Suprapubic skin (tissue), 4 donors: ENCODE results near the gene RBMS3. TPM values are rescaled to one million over a fixed set of nuclear protein-coding genes. Genes with fewer than 3 reads are reported as not detected.

Experiments
- DNase-seq, 2 donors: peaks; one replicate each; pipeline ENCODE4 v3.0.0-alpha.2; 2019; ENCODE audit warnings: low spot score in 2 of 2
- H3K27ac ChIP-seq: fragments of 200-600 bp; sonication (generic); one replicate; pipeline ENCODE4 v1.5.1; 2019
- H3K27me3 ChIP-seq: fragments of 200-600 bp; sonication (generic); one replicate; pipeline ENCODE4 v1.5.1; 2019
- H3K36me3 ChIP-seq: fragments of 200-600 bp; sonication (generic); one replicate; pipeline ENCODE4 v1.5.1; 2019
- H3K4me1 ChIP-seq: fragments of 200-600 bp; sonication (generic); one replicate; pipeline ENCODE4 v1.5.1; 2019
- H3K4me3 ChIP-seq: fragments of 200-600 bp; sonication (generic); one replicate; pipeline ENCODE4 v1.5.1; 2019; ENCODE audit warnings: mild to moderate bottlenecking
- H3K9me3 ChIP-seq: fragments of 200-600 bp; sonication (generic); one replicate; pipeline ENCODE4 v1.5.1; 2019
- EP300 ChIP-seq: sonication (generic); formaldehyde crosslinking; IDR thresholded peaks from one replicate; pipeline ENCODE4 v1.6.1; 2017; ENCODE audit warnings: antibody characterized with exemption
- POLR2A ChIP-seq, 2 donors: fragments of 450-650 bp; IDR thresholded peaks; one replicate each; pipeline ENCODE4 v1.6.1; 2017; ENCODE audit warnings: antibody characterized with exemption in 2 of 2, mild to moderate bottlenecking in 2 of 2, moderate library complexity in 2 of 2
- POLR2AphosphoS5 ChIP-seq, 3 donors: sonication (generic); formaldehyde crosslinking; IDR thresholded peaks; one replicate each; pipeline ENCODE4 v1.6.1; 2017; ENCODE audit warnings: antibody characterized with exemption in 3 of 3
- WGBS: methylation state at CpG from one replicate; pipeline ENCODE4 v1.1.5; 2018; 5-methylcytosine and 5-hydroxymethylcytosine counted together
- total RNA-seq, 4 donors: library from RNA; depleted of rRNA; stranded (reverse); fragments of >200 nt; gene quantifications; one replicate each; pipeline ENCODE4 v1.1.0, GENCODE V29; 2016
- TF ChIP-seq, protein P1 (sequence below), 2 donors: fragments of 200-600 bp in 1 of 2; fragments of 450-650 bp in 1 of 2; sonication (generic) in 1 of 2; IDR thresholded peaks; one replicate each; pipeline ENCODE4 v1.5.1; 2016 to 2019; ENCODE audit warnings: antibody characterized with exemption in 2 of 2, mild to moderate bottlenecking in 1 of 2, moderate library complexity in 1 of 2

Gene RBMS3
- total RNA-seq, 4 donors from 2014 or later, result 7.7 to 23.4 (median 11.9) TPM

DNA sequence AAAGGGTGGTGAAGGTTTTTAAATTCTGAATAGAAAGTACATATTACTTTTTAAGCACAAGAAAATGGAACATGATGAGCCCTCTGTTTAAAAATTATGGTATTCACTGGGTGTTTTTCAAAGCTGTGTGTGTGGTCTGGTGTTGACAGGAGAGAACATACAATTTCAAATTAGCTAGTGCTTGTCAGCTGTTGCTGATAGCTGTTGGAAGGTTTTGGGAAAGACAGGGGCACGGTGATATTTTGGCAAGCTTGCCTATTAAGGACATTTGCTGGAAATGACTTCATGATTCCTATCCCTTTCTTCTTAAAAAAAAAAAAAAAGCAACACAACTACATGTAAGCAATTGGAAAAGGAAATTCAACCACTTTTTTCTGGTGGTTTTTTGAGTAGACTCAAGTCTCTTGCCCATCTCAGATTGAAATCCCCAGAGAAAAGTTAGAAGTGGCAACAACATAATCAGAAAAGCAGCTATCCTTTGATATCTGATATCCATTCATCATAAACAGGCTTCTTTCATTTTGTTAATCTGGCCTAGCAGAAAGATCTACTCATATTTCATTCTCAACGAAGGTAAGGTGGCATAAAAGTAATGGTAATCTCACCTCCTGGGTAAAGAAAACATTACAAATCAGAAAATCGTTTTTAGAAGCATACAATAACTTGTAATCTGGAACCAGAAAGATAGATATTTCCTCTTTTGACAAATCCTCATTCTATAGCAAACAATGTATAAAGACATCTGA, 130.0 kb downstream of the RBMS3 start:
- no peak for TF ChIP-seq POLR2A (IDR thresholded peaks at IDR 0.05)
- TF ChIP-seq POLR2AphosphoS5 (IDR thresholded peaks at IDR 0.05), result no peak
- TF ChIP-seq, protein P1, sequence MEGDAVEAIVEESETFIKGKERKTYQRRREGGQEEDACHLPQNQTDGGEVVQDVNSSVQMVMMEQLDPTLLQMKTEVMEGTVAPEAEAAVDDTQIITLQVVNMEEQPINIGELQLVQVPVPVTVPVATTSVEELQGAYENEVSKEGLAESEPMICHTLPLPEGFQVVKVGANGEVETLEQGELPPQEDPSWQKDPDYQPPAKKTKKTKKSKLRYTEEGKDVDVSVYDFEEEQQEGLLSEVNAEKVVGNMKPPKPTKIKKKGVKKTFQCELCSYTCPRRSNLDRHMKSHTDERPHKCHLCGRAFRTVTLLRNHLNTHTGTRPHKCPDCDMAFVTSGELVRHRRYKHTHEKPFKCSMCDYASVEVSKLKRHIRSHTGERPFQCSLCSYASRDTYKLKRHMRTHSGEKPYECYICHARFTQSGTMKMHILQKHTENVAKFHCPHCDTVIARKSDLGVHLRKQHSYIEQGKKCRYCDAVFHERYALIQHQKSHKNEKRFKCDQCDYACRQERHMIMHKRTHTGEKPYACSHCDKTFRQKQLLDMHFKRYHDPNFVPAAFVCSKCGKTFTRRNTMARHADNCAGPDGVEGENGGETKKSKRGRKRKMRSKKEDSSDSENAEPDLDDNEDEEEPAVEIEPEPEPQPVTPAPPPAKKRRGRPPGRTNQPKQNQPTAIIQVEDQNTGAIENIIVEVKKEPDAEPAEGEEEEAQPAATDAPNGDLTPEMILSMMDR (IDR thresholded peaks at IDR 0.05), result no peak
- TF ChIP-seq EP300, result no peak
- no peak for DNase-seq
- 48% methylated on average over 3 of the region's 3 CpGs for WGBS
- no peaks in the 10 kb centered on the region for H3K9me3 ChIP-seq
- H3K27me3 ChIP-seq, result no peaks in the 10 kb centered on the region
- peaks cover 8% of the 10 kb centered on the region for H3K4me1 ChIP-seq
- no peak overlapping the region for H3K27ac ChIP-seq
- H3K4me3 ChIP-seq, result no peak overlapping the region
- H3K36me3 ChIP-seq, result no peaks in the 10 kb centered on the region

DNA sequence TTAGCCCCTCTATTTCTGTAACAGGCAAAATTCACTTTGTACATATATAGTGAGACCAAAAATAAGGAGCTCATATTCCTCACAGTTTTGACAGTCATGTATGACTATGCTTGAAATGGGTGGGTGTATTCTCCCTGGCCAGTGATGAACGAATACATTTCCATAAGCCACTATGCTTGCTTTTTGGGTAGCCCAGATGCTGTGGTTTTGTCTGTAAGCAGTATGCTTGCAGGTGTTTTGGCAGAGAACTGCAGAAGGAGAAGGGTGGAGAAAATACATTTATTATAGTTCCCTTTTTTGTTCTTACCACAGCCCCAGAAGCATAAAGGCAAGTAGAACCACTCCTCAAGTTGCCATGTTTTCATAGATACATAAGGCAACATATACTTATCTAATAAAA, 131.2 kb downstream of the RBMS3 start:
- Histone ChIP-seq H3K27me3 (no peaks in the 10 kb centered on the region), H3K4me3 (no peak overlapping the region), H3K36me3 (no peaks in the 10 kb centered on the region), H3K27ac (no peak overlapping the region), H3K4me1 (peaks cover 8% of the 10 kb centered on the region), H3K9me3 (no peaks in the 10 kb centered on the region)
- TF ChIP-seq EP300 (no peak), POLR2AphosphoS5 (IDR thresholded peaks at IDR 0.05) (no peak), POLR2A (IDR thresholded peaks at IDR 0.05) (no peak)
- TF ChIP-seq, protein P1 (IDR thresholded peaks at IDR 0.05), result no peak
- no peak for DNase-seq
- 40% methylated on average over 1 of the region's 1 CpG for WGBS

DNA sequence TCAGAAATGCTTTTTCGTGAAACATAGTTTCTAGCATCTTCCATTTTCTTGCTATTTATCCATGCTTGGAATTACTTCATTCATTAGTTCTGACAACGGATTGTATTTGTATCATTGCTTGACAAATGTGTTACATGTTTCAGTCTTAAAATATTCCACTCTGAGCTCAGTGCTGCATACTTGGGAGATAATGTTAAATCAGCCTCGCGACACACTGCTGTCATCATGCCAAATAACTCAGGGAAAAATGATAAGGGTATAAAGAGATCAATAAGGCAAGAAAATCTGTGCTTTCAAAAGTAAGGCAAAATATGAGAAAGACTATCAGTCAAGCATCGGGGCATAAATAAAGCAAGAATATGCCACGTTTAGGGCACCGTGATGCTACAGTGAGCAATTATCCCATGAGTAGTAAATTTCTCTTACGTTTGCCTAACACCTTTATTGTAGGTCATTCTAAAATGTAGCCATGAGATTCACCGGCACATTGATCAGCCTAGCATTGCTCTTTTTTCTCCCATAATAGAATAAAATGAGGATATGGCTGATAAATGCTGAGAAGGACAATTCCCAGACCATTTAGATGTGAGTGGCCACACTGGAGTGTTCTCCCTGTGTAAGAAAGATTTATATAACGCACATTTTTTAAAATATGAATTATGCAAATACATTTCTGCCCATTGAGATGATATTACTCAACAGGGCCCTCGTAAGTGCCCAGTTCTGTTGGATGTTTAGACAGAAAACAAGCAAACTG, 133.8 kb downstream of the RBMS3 start:
- no peaks in the 10 kb centered on the region for H3K27me3 ChIP-seq
- H3K4me1 ChIP-seq, result peaks cover 8% of the 10 kb centered on the region
- no peaks in the 10 kb centered on the region for H3K36me3 ChIP-seq
- 66% methylated on average over 11 of the region's 11 CpGs for whole genome bisulfite sequencing
- no peak overlapping the region for H3K4me3 ChIP-seq
- no peak overlapping the region for H3K27ac ChIP-seq
- no peak for TF ChIP-seq EP300
- TF ChIP-seq, protein P1 (IDR thresholded peaks at IDR 0.05), result no peak
- no peak for TF ChIP-seq POLR2AphosphoS5 (IDR thresholded peaks at IDR 0.05)
- TF ChIP-seq POLR2A (IDR thresholded peaks at IDR 0.05), result no peak
- no peaks in the 10 kb centered on the region for H3K9me3 ChIP-seq
- no peak for DNase-seq

DNA sequence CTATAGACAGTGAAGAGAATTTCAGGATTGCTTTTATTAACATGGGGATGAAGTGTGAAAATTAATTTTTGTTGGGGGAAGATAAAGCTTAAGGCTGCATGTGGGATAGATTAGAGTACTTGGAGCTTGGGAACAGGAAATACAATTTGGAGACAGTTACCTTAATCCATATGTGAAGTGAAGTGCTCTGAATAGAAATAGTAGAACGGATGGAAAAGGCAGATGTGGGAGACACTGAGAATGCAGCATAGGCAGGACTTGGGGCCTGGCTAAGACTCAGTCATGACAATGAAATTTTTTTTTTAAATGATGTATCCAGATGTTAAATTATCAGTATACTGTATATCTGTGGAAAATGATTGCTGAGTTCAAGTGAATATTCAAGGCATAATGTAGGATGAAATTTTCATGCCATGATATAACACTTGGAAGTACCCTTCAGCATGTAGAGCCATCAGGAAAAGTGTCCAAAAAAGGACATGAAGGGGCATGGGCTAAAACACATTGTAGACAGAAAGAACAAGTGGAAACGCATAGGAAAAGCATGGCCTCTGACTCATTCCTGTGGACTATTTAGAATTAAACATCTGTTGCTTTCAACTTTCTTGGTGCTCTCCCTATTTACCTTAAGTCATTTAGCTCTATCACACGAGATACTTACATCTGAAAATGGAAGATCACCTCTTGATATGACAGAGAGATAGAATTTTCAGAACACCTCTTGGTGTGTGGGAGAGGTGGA, 134.8 kb downstream of the RBMS3 start:
- Histone ChIP-seq H3K9me3 (no peaks in the 10 kb centered on the region), H3K36me3 (no peaks in the 10 kb centered on the region), H3K4me1 (peaks cover 6% of the 10 kb centered on the region), H3K4me3 (no peak overlapping the region), H3K27ac (no peak overlapping the region), H3K27me3 (no peaks in the 10 kb centered on the region)
- no peak for DNase-seq
- TF ChIP-seq, protein P1 (IDR thresholded peaks at IDR 0.05), result no peak
- no peak for TF ChIP-seq EP300
- no peak for TF ChIP-seq POLR2AphosphoS5 (IDR thresholded peaks at IDR 0.05)
- no peak for TF ChIP-seq POLR2A (IDR thresholded peaks at IDR 0.05)
- 74% methylated on average over 3 of the region's 3 CpGs for WGBS

DNA sequence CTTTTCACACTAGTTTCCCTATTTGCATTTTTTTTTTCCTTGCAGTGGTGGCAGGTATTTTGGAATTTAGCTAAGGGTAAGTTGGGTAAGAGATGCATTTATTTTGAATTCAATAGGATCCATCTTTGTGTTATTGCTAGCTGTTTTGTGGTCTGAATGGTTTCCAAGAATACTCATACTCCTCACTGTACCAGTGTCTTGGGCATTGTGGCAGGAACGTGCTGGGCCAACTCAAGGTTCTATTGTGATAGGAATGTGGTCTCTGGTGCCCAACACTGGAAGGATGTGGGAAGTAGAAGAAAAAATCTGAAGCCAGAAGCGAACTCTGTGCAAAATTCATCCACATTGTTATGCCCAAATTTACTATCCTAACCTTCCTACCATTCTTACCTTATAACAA, 135.6 kb downstream of the RBMS3 start:
- Histone ChIP-seq H3K4me3 (no peak overlapping the region), H3K27ac (no peak overlapping the region), H3K27me3 (no peaks in the 10 kb centered on the region), H3K9me3 (no peaks in the 10 kb centered on the region), H3K36me3 (no peaks in the 10 kb centered on the region), H3K4me1 (peaks cover 6% of the 10 kb centered on the region)
- DNase-seq, result no peak
- TF ChIP-seq, protein P1 (IDR thresholded peaks at IDR 0.05), result no peak
- TF ChIP-seq POLR2A (IDR thresholded peaks at IDR 0.05), result no peak
- no peak for TF ChIP-seq EP300
- TF ChIP-seq POLR2AphosphoS5 (IDR thresholded peaks at IDR 0.05), result no peak
- WGBS, result 75% methylated on average over 2 of the region's 2 CpGs
